Prostate gland (tissue), 2 donors: ENCODE results near the gene ATP1B1.

Source experiments
- CTCF ChIP-seq, 4 experiments: fragments of 200-600 bp in 2 of 4; fragments of 450-650 bp in 2 of 4; sonication (generic) in 2 of 4; IDR thresholded peaks; 1 replicate in 3 of 4; 2 replicates in 1 of 4; pipeline ENCODE4 v1.5.1; 2016 to 2019; ENCODE audit warnings: antibody characterized with exemption in 4 of 4, mild to moderate bottlenecking in 2 of 4, moderate library complexity in 2 of 4
- POLR2AphosphoS5 ChIP-seq: sonication (generic); formaldehyde crosslinking; IDR thresholded peaks from one replicate; pipeline ENCODE4 v1.6.1; 2017; ENCODE audit warnings: antibody characterized with exemption

- TF ChIP-seq CTCF (IDR thresholded peaks at IDR 0.05), result no peak
- TF ChIP-seq POLR2AphosphoS5, result no peak
These were observed 11.7 kb downstream of the ATP1B1 start for GRCh38 chr1:169118227-169118626.
